ENCODE data around the gene GPC3. TPM values are rescaled to one million over a fixed set of nuclear protein-coding genes. Genes with fewer than 3 reads are reported as not detected.

The GPC3 gene
- total and polyA plus RNA-seq, 2 of the 4 experiments (the other 2 are of a cell fraction) = not detected

- Histone ChIP-seq H3K9me1 (ENCODE audit: insufficient read depth, low read length) (no peaks in the 10 kb centered on the region), H2AK5ac (ENCODE audit: low read depth, low read length) (no peak overlapping the region), H3K4me3 (ENCODE audit: insufficient read depth, low read depth, low read length) (no peak overlapping the region), H3K4me2 (ENCODE audit: low read depth, low read length) (no peak overlapping the region), H3K36me3 (ENCODE audit: control insufficient read depth, insufficient read depth, low read length) (no peaks in the 10 kb centered on the region), H4K20me1 (ENCODE audit: insufficient read depth, low read length) (no peaks in the 10 kb centered on the region), H4K5ac (ENCODE audit: low read depth, low read length) (no peak overlapping the region), H3K79me1 (ENCODE audit: low read depth in 1 of 2, low read length in 2 of 2) (no peaks in the 10 kb centered on the region), H2BK5ac (ENCODE audit: low read depth, low read length, poor library complexity, severe bottlenecking) (no peak overlapping the region), H3K27me3 (ENCODE audit: control insufficient read depth, insufficient read depth, low read length) (no peaks in the 10 kb centered on the region), H2AFZ (replicated peaks; ENCODE audit: low read length, poor library complexity) (no peak overlapping the region), H3K18ac (ENCODE audit: low read depth, low read length) (no peak overlapping the region), H2AK9ac (replicated peaks; ENCODE audit: low read depth, low read length, poor library complexity) (no peak overlapping the region), H2BK120ac (ENCODE audit: low read depth, low read length) (no peak overlapping the region), H3K4ac (ENCODE audit: low read depth, low read length) (no peak overlapping the region), H3K9me3 (ENCODE audit: control insufficient read depth, insufficient read depth, low read length) (no peaks in the 10 kb centered on the region), H2BK20ac (ENCODE audit: low read depth, low read length) (no peak overlapping the region), H3K4me1 (ENCODE audit: control insufficient read depth, insufficient read depth, low read length) (no peaks in the 10 kb centered on the region), H4K91ac (ENCODE audit: insufficient read depth, low read depth, low read length) (no peak overlapping the region), H4K8ac (ENCODE audit: low read depth in 2 of 2, low read length in 2 of 2) (no peak overlapping the region), H3K27ac (ENCODE audit: insufficient read depth, low read length) (no peak overlapping the region), H2BK15ac (ENCODE audit: low read depth, low read length) (no peak overlapping the region), H3K9ac (ENCODE audit: low read depth, low read length) (no peak overlapping the region), H3K14ac (replicated peaks; ENCODE audit: low read depth, low read length) (no peak overlapping the region), H3K56ac (ENCODE audit: extremely low read depth, insufficient read depth, low read length) (no peak overlapping the region), H3K23ac (ENCODE audit: low read depth, low read length) (no peak overlapping the region)
- dilution Hi-C loops (cut with HindIII; ENCODE audit: low sequenced_read_pairs, unreplicated experiment) (no loop called here), in situ Hi-C loops (cut with MboI; ENCODE audit: low sequenced_read_pairs) (no loop called here), intact Hi-C loops (cut with micrococcal nuclease) (loop anchor here (10.0 kb wide), 1 partner anchor 329 kb away; no protein-coding TSS in a partner anchor)
- ChIA-PET POLR2A (ENCODE audit: unreplicated experiment) (no interaction called here), CTCF (no interaction called here)
- no peak for TF ChIP-seq RFX5 (IDR thresholded peaks at IDR 0.05; ENCODE audit: low read depth, low read length)
- no peak for TF ChIP-seq SMC3 (IDR thresholded peaks at IDR 0.05; ENCODE audit: low read depth, low read length)
- no peak for TF ChIP-seq POLR2A (IDR thresholded peaks at IDR 0.05; ENCODE audit: low read depth, low read length)
- TF ChIP-seq CTCF (conservative IDR thresholded peaks at IDR 0.05; ENCODE audit: low read depth, low read length) = no peak
- TF ChIP-seq BHLHE40 (IDR thresholded peaks at IDR 0.05; ENCODE audit: low read depth, low read length) = no peak
- TF ChIP-seq RAD21 (IDR thresholded peaks at IDR 0.05; ENCODE audit: low read length) = no peak
- TF ChIP-seq RCOR1 (IDR thresholded peaks at IDR 0.05; ENCODE audit: insufficient replicate concordance, low read length) = no peak
- no peak for TF ChIP-seq CHD1 (IDR thresholded peaks at IDR 0.05; ENCODE audit: low read depth, low read length)
- no peak for TF ChIP-seq ELK1 (IDR thresholded peaks at IDR 0.05; ENCODE audit: borderline replicate concordance, low read depth, low read length)
- no peak for TF ChIP-seq MAFK (IDR thresholded peaks at IDR 0.05; ENCODE audit: low read depth, low read length)
- TF ChIP-seq MXI1 (IDR thresholded peaks at IDR 0.05; ENCODE audit: borderline replicate concordance, low read depth, low read length) = no peak
- TF ChIP-seq MAZ (IDR thresholded peaks at IDR 0.05; ENCODE audit: borderline replicate concordance, low read depth, low read length) = no peak
- TF ChIP-seq FOS (IDR thresholded peaks at IDR 0.05; ENCODE audit: low read depth, low read length) = no peak
- no peak for TF ChIP-seq USF2 (IDR thresholded peaks at IDR 0.05; ENCODE audit: low read depth, low read length)
- TF ChIP-seq CEBPB (IDR thresholded peaks at IDR 0.05; ENCODE audit: low read depth, low read length) = no peak
- TF ChIP-seq NFE2L2 (IDR thresholded peaks at IDR 0.05; ENCODE audit: low read depth, low read length) = no peak
- BruUV-seq (replicated peaks) = no TSS peak
- WGBS, 2 experiments (ENCODE audit: extremely low coverage in 2 of 2, insufficient read length in 1 of 2) = no CpG with 5 or more reads among the region's 4 CpGs
- ATAC-seq (ENCODE audit: low read depth) (no peak), DNase-seq (no peak)
Measured at GRCh38 chrX:134023851-134024281, 38.5 kb upstream of the GPC3 start.

Measured in IMR-90 (cell line).